ENCODE results near the gene ASXL2. TPM values are rescaled to one million over a fixed set of nuclear protein-coding genes. Genes with fewer than 3 reads are reported as not detected.

ASXL2 gene
- polyA plus RNA-seq, 1 donor from 2014 or later = 2.9 TPM

DNA sequence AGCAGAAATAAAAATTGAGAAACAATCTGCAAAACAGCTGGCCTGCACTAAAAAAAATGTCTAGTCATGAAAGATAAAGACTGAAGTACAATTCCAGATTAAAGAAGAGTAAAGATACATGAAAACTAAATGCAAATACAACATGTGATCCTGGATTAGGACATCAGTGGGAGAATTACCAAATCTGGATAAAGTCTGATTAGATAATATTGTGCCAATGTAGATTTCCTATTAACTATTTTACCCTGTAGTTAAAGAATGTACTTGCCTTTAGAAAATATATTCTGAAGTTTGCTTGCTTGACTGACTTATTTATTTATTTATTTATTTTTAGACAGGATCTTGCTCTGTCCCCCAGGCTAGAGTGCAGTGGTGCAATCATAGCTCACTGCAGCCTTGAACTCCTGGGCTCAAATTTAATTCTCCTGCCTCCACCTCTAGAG, 58.7 kb downstream of the ASXL2 start:
- Histone ChIP-seq H4K20me1 (ENCODE audit: insufficient read depth) (no peaks in the 10 kb centered on the region), H3K27me3 (ENCODE audit: insufficient read depth, low read depth, low read length) (no peaks in the 10 kb centered on the region)
- TF ChIP-seq SMC3 (conservative IDR thresholded peaks at IDR 0.05; ENCODE audit: poor library complexity) (no peak), EP300 (conservative IDR thresholded peaks at IDR 0.05; ENCODE audit: poor library complexity, severe bottlenecking) (no peak), RAD21 (conservative IDR thresholded peaks at IDR 0.05) (no peak), TAF1 (IDR thresholded peaks at IDR 0.05; ENCODE audit: low read depth) (no peak), EZH2 (IDR thresholded peaks at IDR 0.05; ENCODE audit: borderline replicate concordance, insufficient read depth, low read length, poor library complexity, severe bottlenecking) (no peak), MXI1 (conservative IDR thresholded peaks at IDR 0.05; ENCODE audit: poor library complexity, severe bottlenecking) (no peak), POLR2AphosphoS5 (IDR thresholded peaks at IDR 0.05) (no peak)
- TF ChIP-seq, protein P1, sequence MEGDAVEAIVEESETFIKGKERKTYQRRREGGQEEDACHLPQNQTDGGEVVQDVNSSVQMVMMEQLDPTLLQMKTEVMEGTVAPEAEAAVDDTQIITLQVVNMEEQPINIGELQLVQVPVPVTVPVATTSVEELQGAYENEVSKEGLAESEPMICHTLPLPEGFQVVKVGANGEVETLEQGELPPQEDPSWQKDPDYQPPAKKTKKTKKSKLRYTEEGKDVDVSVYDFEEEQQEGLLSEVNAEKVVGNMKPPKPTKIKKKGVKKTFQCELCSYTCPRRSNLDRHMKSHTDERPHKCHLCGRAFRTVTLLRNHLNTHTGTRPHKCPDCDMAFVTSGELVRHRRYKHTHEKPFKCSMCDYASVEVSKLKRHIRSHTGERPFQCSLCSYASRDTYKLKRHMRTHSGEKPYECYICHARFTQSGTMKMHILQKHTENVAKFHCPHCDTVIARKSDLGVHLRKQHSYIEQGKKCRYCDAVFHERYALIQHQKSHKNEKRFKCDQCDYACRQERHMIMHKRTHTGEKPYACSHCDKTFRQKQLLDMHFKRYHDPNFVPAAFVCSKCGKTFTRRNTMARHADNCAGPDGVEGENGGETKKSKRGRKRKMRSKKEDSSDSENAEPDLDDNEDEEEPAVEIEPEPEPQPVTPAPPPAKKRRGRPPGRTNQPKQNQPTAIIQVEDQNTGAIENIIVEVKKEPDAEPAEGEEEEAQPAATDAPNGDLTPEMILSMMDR (IDR thresholded peaks at IDR 0.05; ENCODE audit: poor library complexity, severe bottlenecking) = no peak
- TF ChIP-seq, protein P2, sequence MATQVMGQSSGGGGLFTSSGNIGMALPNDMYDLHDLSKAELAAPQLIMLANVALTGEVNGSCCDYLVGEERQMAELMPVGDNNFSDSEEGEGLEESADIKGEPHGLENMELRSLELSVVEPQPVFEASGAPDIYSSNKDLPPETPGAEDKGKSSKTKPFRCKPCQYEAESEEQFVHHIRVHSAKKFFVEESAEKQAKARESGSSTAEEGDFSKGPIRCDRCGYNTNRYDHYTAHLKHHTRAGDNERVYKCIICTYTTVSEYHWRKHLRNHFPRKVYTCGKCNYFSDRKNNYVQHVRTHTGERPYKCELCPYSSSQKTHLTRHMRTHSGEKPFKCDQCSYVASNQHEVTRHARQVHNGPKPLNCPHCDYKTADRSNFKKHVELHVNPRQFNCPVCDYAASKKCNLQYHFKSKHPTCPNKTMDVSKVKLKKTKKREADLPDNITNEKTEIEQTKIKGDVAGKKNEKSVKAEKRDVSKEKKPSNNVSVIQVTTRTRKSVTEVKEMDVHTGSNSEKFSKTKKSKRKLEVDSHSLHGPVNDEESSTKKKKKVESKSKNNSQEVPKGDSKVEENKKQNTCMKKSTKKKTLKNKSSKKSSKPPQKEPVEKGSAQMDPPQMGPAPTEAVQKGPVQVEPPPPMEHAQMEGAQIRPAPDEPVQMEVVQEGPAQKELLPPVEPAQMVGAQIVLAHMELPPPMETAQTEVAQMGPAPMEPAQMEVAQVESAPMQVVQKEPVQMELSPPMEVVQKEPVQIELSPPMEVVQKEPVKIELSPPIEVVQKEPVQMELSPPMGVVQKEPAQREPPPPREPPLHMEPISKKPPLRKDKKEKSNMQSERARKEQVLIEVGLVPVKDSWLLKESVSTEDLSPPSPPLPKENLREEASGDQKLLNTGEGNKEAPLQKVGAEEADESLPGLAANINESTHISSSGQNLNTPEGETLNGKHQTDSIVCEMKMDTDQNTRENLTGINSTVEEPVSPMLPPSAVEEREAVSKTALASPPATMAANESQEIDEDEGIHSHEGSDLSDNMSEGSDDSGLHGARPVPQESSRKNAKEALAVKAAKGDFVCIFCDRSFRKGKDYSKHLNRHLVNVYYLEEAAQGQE (IDR thresholded peaks at IDR 0.05; ENCODE audit: borderline replicate concordance) = no peak

DNA sequence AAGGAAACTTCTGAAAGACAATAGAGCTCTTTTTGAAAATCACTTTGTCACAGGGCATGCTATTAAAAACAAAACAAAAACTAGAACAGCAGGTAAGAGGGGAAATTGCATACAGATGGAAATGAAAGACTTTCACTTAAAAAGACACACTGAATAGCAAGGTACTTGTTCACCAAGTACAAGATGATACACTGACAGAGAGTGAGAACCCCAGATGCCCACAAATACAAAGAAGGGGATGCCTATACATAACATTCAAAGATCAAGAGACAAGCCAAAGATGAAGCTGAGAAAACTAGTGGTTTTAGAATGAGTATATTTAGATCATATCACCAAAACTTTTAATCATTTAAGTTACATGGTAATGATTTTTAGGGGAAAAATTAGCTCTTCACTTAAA, 60.7 kb downstream of the ASXL2 start:
- no peaks in the 10 kb centered on the region for H3K27me3 ChIP-seq (ENCODE audit: insufficient read depth, low read depth, low read length)
- TF ChIP-seq MXI1 (conservative IDR thresholded peaks at IDR 0.05; ENCODE audit: poor library complexity, severe bottlenecking) (no peak), TAF1 (IDR thresholded peaks at IDR 0.05; ENCODE audit: low read depth) (no peak), RAD21 (conservative IDR thresholded peaks at IDR 0.05) (no peak), EP300 (conservative IDR thresholded peaks at IDR 0.05; ENCODE audit: poor library complexity, severe bottlenecking) (no peak), POLR2AphosphoS5 (IDR thresholded peaks at IDR 0.05) (no peak), SMC3 (conservative IDR thresholded peaks at IDR 0.05; ENCODE audit: poor library complexity) (no peak), EZH2 (IDR thresholded peaks at IDR 0.05; ENCODE audit: borderline replicate concordance, insufficient read depth, low read length, poor library complexity, severe bottlenecking) (no peak)
- TF ChIP-seq, protein P2 (IDR thresholded peaks at IDR 0.05; ENCODE audit: borderline replicate concordance) = no peak
- TF ChIP-seq, protein P1 (IDR thresholded peaks at IDR 0.05; ENCODE audit: poor library complexity, severe bottlenecking) = no peak

More for the DNA sequence above, 58.7 kb downstream of the ASXL2 start:
- no peaks in the 10 kb centered on the region for H3K36me3 ChIP-seq (ENCODE audit: insufficient read depth, low read length)
- no peaks in the 10 kb centered on the region for H3F3A ChIP-seq (ENCODE audit: insufficient read depth, low read length, poor library complexity, severe bottlenecking)
- H3K27ac ChIP-seq (ENCODE audit: low read length) = no peak overlapping the region
- no peaks in the 10 kb centered on the region for H3K79me2 ChIP-seq (replicated peaks; ENCODE audit: insufficient read depth, low read length)
- H3K9me3 ChIP-seq (ENCODE audit: low read length) = no peaks in the 10 kb centered on the region
- H3K9ac ChIP-seq (ENCODE audit: low read length) = no peak overlapping the region
- no peak overlapping the region for H3K4me2 ChIP-seq (ENCODE audit: low read length)
- H3K4me3 ChIP-seq (ENCODE audit: low read length) = no peak overlapping the region
- H2AFZ ChIP-seq (ENCODE audit: low read depth, low read length) = no peak overlapping the region
- no peaks in the 10 kb centered on the region for H3K9me2 ChIP-seq (ENCODE audit: insufficient read depth, low read length)

More for the DNA sequence above, 60.7 kb downstream of the ASXL2 start:
- H3K79me2 ChIP-seq (replicated peaks; ENCODE audit: insufficient read depth, low read length) = no peaks in the 10 kb centered on the region
- no peak overlapping the region for H3K4me3 ChIP-seq (ENCODE audit: low read length)
- no peaks in the 10 kb centered on the region for H3K9me3 ChIP-seq (ENCODE audit: low read length)
- no peaks in the 10 kb centered on the region for H3K36me3 ChIP-seq (ENCODE audit: insufficient read depth, low read length)
- no peaks in the 10 kb centered on the region for H4K20me1 ChIP-seq (ENCODE audit: insufficient read depth)
- no peak overlapping the region for H3K27ac ChIP-seq (ENCODE audit: low read length)
- H3F3A ChIP-seq (ENCODE audit: insufficient read depth, low read length, poor library complexity, severe bottlenecking) = no peaks in the 10 kb centered on the region
- no peak overlapping the region for H3K4me2 ChIP-seq (ENCODE audit: low read length)
- H3K9me2 ChIP-seq (ENCODE audit: insufficient read depth, low read length) = no peaks in the 10 kb centered on the region
- H3K9ac ChIP-seq (ENCODE audit: low read length) = no peak overlapping the region
- H2AFZ ChIP-seq (ENCODE audit: low read depth, low read length) = no peak overlapping the region

All from neural cell (in vitro differentiated cells).